ENCODE measurements around the gene HES4.

- TF ChIP-seq CTCF (IDR thresholded peaks at IDR 0.05) (no peak), POLR2A (IDR thresholded peaks at IDR 0.05) (no peak), POLR2AphosphoS5 (IDR thresholded peaks at IDR 0.05) (no peak)
Observed at GRCh38 chr1:991895-992294, 8.0 kb downstream of the HES4 start.

Measured in stomach (tissue), 4 donors.